A549 treated with AZD2906 at 1 μM for 4 hours (cell line): ENCODE results near the gene FAU. TPM values are rescaled to one million over a fixed set of nuclear protein-coding genes. Genes with fewer than 3 reads are reported as not detected.

Source experiments
- total RNA-seq: library from RNA; stranded (reverse); fragments of 200-300 nt; extraction: Qiagen RNA extraction; gene quantifications from 5 replicates; pipeline ENCODE4 v1.2.3, GENCODE V29; 2022

The FAU gene
- total RNA-seq: 834 to 1,066 TPM (median 993 TPM) in 5 replicates

GRCh38 chr11:65121865-65122696, at the start of gene FAU, which contains the start of gene MRPL49:
Gene FAU (minus strand): TSS chr11:65122134. CDS start chr11:65121813, 321 bp downstream.
Gene MRPL49 (plus strand): TSS chr11:65122321. CDS start chr11:65122347, 26 bp downstream.

GRCh38 chr11:65170058-65170534, 48.2 kb upstream of the FAU start, which contains the start of gene SPDYC:
Gene SPDYC (plus strand): TSS chr11:65170233. CDS start chr11:65171358, 1,125 bp downstream.

DNA sequence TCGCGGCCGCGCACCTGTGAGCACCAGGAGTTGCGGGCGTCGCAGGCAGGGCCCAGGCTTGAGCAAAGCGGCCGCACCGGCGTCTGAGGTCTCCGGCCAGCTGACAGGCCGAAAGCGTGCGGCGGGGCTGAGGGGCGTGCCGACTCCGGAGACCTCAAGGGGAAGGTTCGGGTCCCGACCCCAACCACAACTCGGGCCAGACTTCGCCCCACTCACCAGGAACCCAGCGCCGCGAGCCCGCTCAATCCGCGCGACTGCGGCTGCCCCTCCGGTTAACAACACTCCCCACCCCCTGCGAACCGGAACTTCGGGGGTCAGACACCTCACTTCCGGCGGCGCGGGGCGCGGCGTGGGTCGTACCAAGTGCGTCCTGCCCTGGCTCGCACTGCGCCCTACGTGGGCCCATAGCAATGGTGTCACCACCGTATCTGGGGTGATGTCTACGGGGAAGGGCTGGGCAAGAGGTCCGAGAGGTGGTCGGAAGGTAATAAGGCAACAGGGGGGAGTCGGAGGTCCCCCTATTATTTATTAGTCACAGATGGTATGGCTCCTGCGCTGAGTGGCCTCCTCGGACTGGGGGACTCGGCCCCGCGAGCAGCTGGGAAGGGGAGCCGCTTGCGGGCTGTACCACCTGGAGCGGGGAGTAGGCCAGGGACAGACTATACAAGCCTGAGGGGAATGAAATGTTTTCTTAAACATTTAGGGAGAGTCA, 12.5 kb upstream of the FAU start, which contains the start of gene SYVN1:
SYVN1 (minus strand) TSS at position 280 of the 712 bp plus-strand sequence. CDS start 918 bp downstream, outside the sequence.

DNA sequence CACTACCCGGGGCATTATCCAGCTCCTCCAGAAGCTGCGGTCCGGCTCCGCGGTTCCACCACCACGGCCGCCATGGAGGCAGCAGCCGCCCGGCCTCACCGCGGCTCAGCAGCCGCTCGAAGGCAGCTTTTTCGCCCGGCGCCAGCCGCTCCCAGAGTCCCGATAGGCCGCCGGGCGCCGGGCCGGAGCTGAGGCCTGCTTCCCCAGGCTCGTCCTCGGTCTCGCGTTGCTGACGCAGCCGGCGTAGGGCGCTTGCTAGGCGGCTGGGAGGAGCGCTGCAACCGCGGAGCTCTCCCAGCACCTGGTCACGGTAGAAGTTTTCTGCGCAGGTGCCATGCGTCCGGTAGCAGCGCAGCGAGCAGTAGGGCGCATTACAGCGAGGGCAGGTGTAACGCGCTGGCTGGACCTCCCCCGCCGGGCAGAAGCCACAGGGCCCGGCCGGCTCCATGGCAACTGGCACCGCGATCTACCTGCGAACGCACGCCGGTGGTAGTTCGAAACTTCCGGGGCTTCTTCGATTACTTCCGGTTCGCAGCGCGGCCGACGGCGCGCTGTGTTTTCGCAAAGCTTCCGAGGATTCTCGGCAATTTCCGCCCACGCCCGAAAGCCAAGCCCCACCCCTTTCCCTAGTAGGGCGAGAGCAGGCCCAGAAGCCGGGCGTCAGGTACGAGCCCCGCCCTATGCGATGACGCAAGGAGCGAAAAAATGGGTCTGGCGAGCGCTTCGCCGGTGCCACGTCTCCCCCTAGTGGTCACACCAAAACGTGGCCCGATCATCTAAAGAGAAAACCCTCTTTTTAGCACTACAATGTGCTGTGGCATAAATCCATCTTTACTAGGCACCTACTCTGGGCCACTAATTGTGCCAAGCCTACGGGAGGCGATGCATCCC, 4.5 kb downstream of the FAU start, which contains the start of gene ZNHIT2:
ZNHIT2 (minus strand) TSS at position 496 of the 891 bp plus-strand sequence; CDS start at position 448, 48 bp downstream.

DNA sequence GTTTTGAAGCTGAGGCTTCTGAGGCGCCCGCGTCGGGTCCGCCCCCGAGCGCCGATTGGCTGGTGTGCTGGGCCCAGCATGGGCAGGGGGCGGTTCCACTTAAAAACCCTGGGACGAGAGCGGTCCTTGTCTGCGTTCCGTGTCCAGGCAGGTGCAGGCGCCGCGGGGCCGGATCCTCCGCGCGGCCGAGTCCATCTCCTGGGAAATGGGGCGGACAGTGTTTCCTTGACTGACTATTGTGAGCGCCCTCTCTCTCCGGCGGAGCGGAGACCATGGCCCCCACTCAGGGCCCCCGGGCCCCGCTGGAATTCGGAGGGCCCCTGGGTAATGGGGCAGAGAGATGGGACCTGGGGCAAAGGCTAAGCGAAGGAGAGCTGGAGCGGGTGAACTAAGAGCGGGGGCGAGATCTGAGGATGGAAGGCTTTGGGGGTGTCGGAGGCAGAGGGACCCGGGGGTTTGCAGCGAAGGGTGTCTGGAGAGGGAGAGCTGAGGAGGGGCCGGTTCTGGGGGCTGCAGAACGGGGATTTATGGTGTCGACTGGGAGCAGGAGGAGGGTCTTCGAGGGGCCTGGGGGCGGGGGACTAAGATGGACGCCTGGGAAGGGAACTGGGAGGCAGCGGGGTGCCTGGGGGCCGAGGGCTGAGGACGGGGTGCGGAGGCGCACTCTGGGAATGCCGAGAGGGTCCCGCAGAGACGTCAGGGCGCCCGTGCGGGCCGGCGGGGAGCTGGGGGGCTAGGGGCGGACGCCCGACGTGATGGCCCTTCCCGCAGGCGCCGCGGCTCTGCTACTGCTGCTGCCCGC, 10.0 kb downstream of the FAU start, which contains the start of gene TM7SF2:
TM7SF2 (plus strand) TSS at position 129 of the 802 bp plus-strand sequence; CDS start at position 273, 144 bp downstream.

GRCh38 chr11:65095974-65096806, 25.7 kb downstream of the FAU start, which contains the start of gene VPS51:
Gene VPS51 (plus strand): TSS chr11:65096214. CDS start chr11:65096251, 37 bp downstream.

DNA sequence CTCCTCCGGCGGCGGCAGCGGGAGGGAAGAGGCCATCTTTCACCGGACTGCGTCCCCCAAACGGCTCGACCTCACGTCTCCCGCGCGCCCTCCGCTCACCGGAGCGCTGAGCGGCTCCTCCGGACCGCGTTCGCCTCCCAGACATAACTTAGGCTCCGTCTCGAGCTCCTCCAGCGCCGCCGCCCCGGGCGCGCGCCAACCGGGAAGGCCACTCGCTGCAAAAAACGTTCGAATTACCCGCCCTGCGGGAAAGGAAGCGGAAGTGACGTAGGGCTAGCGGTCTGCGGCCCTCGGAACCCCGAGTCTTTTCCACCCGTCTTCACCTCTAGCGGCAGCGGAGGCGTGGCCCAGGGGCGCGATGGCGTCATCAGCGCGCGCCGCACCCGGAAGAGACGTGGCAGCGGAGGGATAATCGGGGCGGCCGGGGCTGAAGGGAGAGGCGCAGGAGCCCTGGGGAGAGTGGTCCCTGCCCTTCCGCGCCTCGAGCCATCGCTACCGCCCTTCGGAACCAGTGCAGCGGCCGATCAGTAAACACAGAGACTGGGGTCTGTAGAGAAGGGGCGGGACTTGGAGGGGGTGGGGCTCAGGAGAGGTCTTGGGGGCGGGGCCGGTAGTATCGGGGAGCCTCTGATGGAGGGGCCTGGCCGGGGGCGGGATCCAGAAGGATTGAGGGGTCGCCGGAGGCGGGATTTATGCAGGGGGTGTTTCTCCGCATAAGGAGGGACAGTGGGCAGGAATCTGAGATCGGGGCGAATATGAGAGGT, 37.9 kb downstream of the FAU start, which contains the start of the genes CDCA5 and ZFPL1:
CDCA5 (minus strand) TSS at position 207 of the 764 bp plus-strand sequence; CDS start at position 145, 62 bp downstream.
ZFPL1 (plus strand) TSS at position 389 of the 764 bp plus-strand sequence. CDS start 477 bp downstream, outside the sequence.

Other genes starting within 250 kb of the FAU start
- 94.8 to 121 TPM (median 111 TPM) in 5 replicates for gene EHD1, start 243.5 kb downstream of the FAU start, total RNA-seq
- 13.7 to 22.4 TPM (median 20.9 TPM) in 5 replicates for gene ATG2A, start 204.9 kb downstream of the FAU start, total RNA-seq
- 3.4 to 5.3 TPM (median 4.5 TPM) in 5 replicates for gene PPP2R5B, start 197.4 kb downstream of the FAU start, total RNA-seq
- gene GPHA2, start 186.2 kb downstream of the FAU start, total RNA-seq: not detected in 5 replicates
- not detected in 5 replicates for gene MAJIN, start 150.0 kb downstream of the FAU start, total RNA-seq
- 0.58 to 0.79 TPM (median 0.63 TPM) in 5 replicates for gene BATF2, start 125.2 kb downstream of the FAU start, total RNA-seq
- gene ARL2, start 108.0 kb downstream of the FAU start, total RNA-seq: 162 to 198 TPM (median 189 TPM) in 5 replicates
- 20.8 to 25.4 TPM (median 23.6 TPM) in 5 replicates for gene SNX15, start 94.7 kb downstream of the FAU start, total RNA-seq
- gene SAC3D1, start 80.9 kb downstream of the FAU start, total RNA-seq: 35.4 to 58.5 TPM (median 57.6 TPM) in 5 replicates
- gene NAALADL1, start 63.6 kb downstream of the FAU start, total RNA-seq: not detected in 5 replicates
- gene CDCA5, start 38.1 kb downstream of the FAU start, total RNA-seq: 67.5 to 78.7 TPM (median 73.1 TPM) in 5 replicates
- 35.1 to 37.1 TPM (median 36.6 TPM) in 5 replicates for gene ZFPL1, start 37.9 kb downstream of the FAU start, total RNA-seq
- gene VPS51, start 25.9 kb downstream of the FAU start, total RNA-seq: 51.5 to 77.8 TPM (median 55.8 TPM) in 5 replicates
- gene TM7SF2, start 10.3 kb downstream of the FAU start, total RNA-seq: 4.1 to 7.2 TPM (median 5.6 TPM) in 5 replicates
- 13.3 to 24.2 TPM (median 21.9 TPM) in 5 replicates for gene ZNHIT2, start 4.4 kb downstream of the FAU start, total RNA-seq
- 67.8 to 77.4 TPM (median 68.7 TPM) in 5 replicates for gene MRPL49, start 187 bp upstream of the FAU start, total RNA-seq
- 29.0 to 41.9 TPM (median 39.5 TPM) in 5 replicates for gene SYVN1, start 12.4 kb upstream of the FAU start, total RNA-seq
- not detected in 5 replicates for gene SPDYC, start 48.1 kb upstream of the FAU start, total RNA-seq
- gene CAPN1, start 59.8 kb upstream of the FAU start, total RNA-seq: 107 to 119 TPM (median 117 TPM) in 5 replicates
- 12.4 to 15.4 TPM (median 13.8 TPM) in 5 replicates for gene POLA2, start 139.8 kb upstream of the FAU start, total RNA-seq
- gene CDC42EP2, start 192.7 kb upstream of the FAU start, total RNA-seq: 14.1 to 21.9 TPM (median 19.2 TPM) in 5 replicates
- 39.6 to 46.8 TPM (median 40.9 TPM) in 5 replicates for gene DPF2, start 211.7 kb upstream of the FAU start, total RNA-seq
- 0.94 to 1.3 TPM (median 1.2 TPM) in 5 replicates for gene TIGD3, start 232.6 kb upstream of the FAU start, total RNA-seq